Endodermal cell (in vitro differentiated cells): ENCODE measurements around the gene LAG3. TPM values are rescaled to one million over a fixed set of nuclear protein-coding genes. Genes with fewer than 3 reads are reported as not detected.

Experiments used
- DNase-seq: peaks from one replicate; pipeline ENCODE4 v3.0.0-alpha.2; 2017
- H3K27ac ChIP-seq: 2 replicates; pipeline ENCODE4 v1.5.1; 2013; ENCODE audit warnings: mild to moderate bottlenecking, low read depth, low read length, moderate library complexity
- H3K27me3 ChIP-seq: 2 replicates; pipeline ENCODE4 v1.6.1; 2013; ENCODE audit warnings: mild to moderate bottlenecking, low read length, moderate library complexity; ENCODE audit not compliant: insufficient read depth, control insufficient read depth, poor library complexity, severe bottlenecking
- H3K36me3 ChIP-seq: 2 replicates; pipeline ENCODE4 v1.7.0; 2013; ENCODE audit warnings: mild to moderate bottlenecking, low read length, moderate library complexity; ENCODE audit not compliant: control insufficient read depth, insufficient read depth
- H3K4me1 ChIP-seq: one replicate; pipeline ENCODE4 v1.7.0; 2013; ENCODE audit warnings: low read length; ENCODE audit not compliant: control insufficient read depth, insufficient read depth
- H3K4me3 ChIP-seq: 2 replicates; pipeline ENCODE4 v1.5.1; 2013; ENCODE audit warnings: mild to moderate bottlenecking, low read length, moderate library complexity
- H3K9ac ChIP-seq: 2 replicates; pipeline ENCODE4 v1.6.1; 2013; ENCODE audit warnings: mild to moderate bottlenecking, low read length, moderate library complexity; ENCODE audit not compliant: poor library complexity, severe bottlenecking; ENCODE audit errors: extremely low read depth
- H3K9me3 ChIP-seq: 2 replicates; pipeline ENCODE4 v1.6.1; 2013; ENCODE audit warnings: mild to moderate bottlenecking, low read length, moderate library complexity; ENCODE audit not compliant: control insufficient read depth
- H3K27ac Mint-ChIP-seq: 2 replicates; pipeline ENCODE4 v1.8.0; 2020; ENCODE audit warnings: mixed read lengths
- H3K27me3 Mint-ChIP-seq: 2 replicates; pipeline ENCODE4 v1.8.0; 2021; ENCODE audit warnings: mild to moderate bottlenecking, mixed read lengths; ENCODE audit not compliant: insufficient read depth
- H3K36me3 Mint-ChIP-seq: 2 replicates; pipeline ENCODE4 v1.8.0; 2020; ENCODE audit warnings: low read depth, mixed read lengths
- H3K4me1 Mint-ChIP-seq: 2 replicates; pipeline ENCODE4 v1.8.0; 2020; ENCODE audit warnings: mixed read lengths
- H3K4me3 Mint-ChIP-seq: 2 replicates; pipeline ENCODE4 v1.8.0; 2020; ENCODE audit warnings: mild to moderate bottlenecking, moderate library complexity, mixed read lengths
- H3K9me3 Mint-ChIP-seq: 2 replicates; pipeline ENCODE4 v1.8.0; 2020; ENCODE audit warnings: mild to moderate bottlenecking, mixed read lengths
- CTCF ChIP-seq: fragments of 200-600 bp; sonication (generic); conservative IDR thresholded peaks from 2 replicates; pipeline ENCODE4 v1.5.0; 2021; ENCODE audit warnings: antibody characterized with exemption, mild to moderate bottlenecking
- WGBS, 2 experiments: methylation state at CpG; one replicate each; pipeline versions ENCODE4 v1.1.5 to v1.1.7; 2013; ENCODE audit warnings: missing lambda C conversion rate in 2 of 2, mixed read lengths in 1 of 2; ENCODE audit not compliant: insufficient coverage in 1 of 2, insufficient read length in 1 of 2; 5-methylcytosine and 5-hydroxymethylcytosine counted together
- total RNA-seq, 2 donors: library from RNA; stranded (reverse); fragmentation: NEBNext Ultra II Directional in 1 of 2; extraction: Animal tissue kit (Norgen Biotek cat#: 25700) in 1 of 2; gene quantifications; 2 replicates in 1 of 2; 3 replicates in 1 of 2; pipeline ENCODE4 v1.2.1, GENCODE V29; 2021

LAG3 gene
- total RNA-seq, 2 donors from 2014 or later: 1.9 to 7.3 TPM

- Mint-ChIP-seq H3K4me1 (peaks cover 27% of the 10 kb centered on the region), H3K27me3 (peaks cover 73% of the 10 kb centered on the region), H3K27ac (no peak overlapping the region), H3K36me3 (no peaks in the 10 kb centered on the region), H3K4me3 (no peak overlapping the region), H3K9me3 (peaks cover 3% of the 10 kb centered on the region)
- TF ChIP-seq CTCF: no peak
- H3K36me3 ChIP-seq: no peaks in the 10 kb centered on the region
- H3K27ac ChIP-seq: peak overlapping the region; percentile 73
- no peak overlapping the region for H3K9ac ChIP-seq
- no peaks in the 10 kb centered on the region for H3K4me1 ChIP-seq
- peaks cover 32% of the 10 kb centered on the region for H3K27me3 ChIP-seq
- no peaks in the 10 kb centered on the region for H3K9me3 ChIP-seq
- WGBS, 2 experiments: 64 to 71% methylated on average over 6 to 12 of the region's 12 CpGs
- no peak overlapping the region for H3K4me3 ChIP-seq
- no peak for DNase-seq
These were observed 20.3 kb downstream of the LAG3 start for GRCh38 chr12:6792522-6793201.

- H3K4me3 ChIP-seq: no peak overlapping the region
- no peaks in the 10 kb centered on the region for H3K9me3 ChIP-seq
- Mint-ChIP-seq H3K4me3 (no peak overlapping the region), H3K4me1 (peaks cover 30% of the 10 kb centered on the region), H3K27ac (no peak overlapping the region), H3K9me3 (peaks cover 3% of the 10 kb centered on the region), H3K36me3 (no peaks in the 10 kb centered on the region), H3K27me3 (peaks cover 78% of the 10 kb centered on the region)
- no peak overlapping the region for H3K9ac ChIP-seq
- H3K27ac ChIP-seq: no peak overlapping the region
- TF ChIP-seq CTCF: no peak
- DNase-seq: no peak
- H3K36me3 ChIP-seq: no peaks in the 10 kb centered on the region
- 72% methylated on average over 2 of the region's 2 CpGs; no CpG with 5 or more reads in 1 of the 2 experiments for whole genome bisulfite sequencing, 2 experiments
- H3K4me1 ChIP-seq: no peaks in the 10 kb centered on the region
- peaks cover 23% of the 10 kb centered on the region for H3K27me3 ChIP-seq
These were observed 22.8 kb downstream of the LAG3 start for GRCh38 chr12:6795088-6795487.

- TF ChIP-seq CTCF: no peak
- Mint-ChIP-seq H3K27me3 (peaks cover 69% of the 10 kb centered on the region), H3K4me3 (no peak overlapping the region), H3K27ac (no peak overlapping the region), H3K4me1 (peaks cover 30% of the 10 kb centered on the region), H3K9me3 (peaks cover 3% of the 10 kb centered on the region), H3K36me3 (no peaks in the 10 kb centered on the region)
- Histone ChIP-seq H3K4me3 (no peak overlapping the region), H3K9ac (no peak overlapping the region), H3K4me1 (no peaks in the 10 kb centered on the region), H3K9me3 (no peaks in the 10 kb centered on the region), H3K27me3 (peaks cover 14% of the 10 kb centered on the region), H3K36me3 (no peaks in the 10 kb centered on the region), H3K27ac (no peak overlapping the region)
- WGBS, 2 experiments: 92 to 100% methylated on average over 2 to 4 of the region's 4 CpGs
- DNase-seq: no peak
These were observed 24.3 kb downstream of the LAG3 start for GRCh38 chr12:6796576-6796975.
